SU-DHL-6 (cell line): Measurements from ENCODE around the gene SDC3.

Experiments
- CTCF ChIP-seq: fragments of 200-600 bp; sonication (generic); IDR thresholded peaks from one replicate; pipeline ENCODE4 v1.5.1; 2017; ENCODE audit warnings: antibody characterized with exemption, mild to moderate bottlenecking, low read length, moderate library complexity; ENCODE audit not compliant: insufficient read depth, poor library complexity, severe bottlenecking
- EZH2phosphoT487 ChIP-seq: fragments of 200-600 bp; sonication (generic), shearing (Covaris generic); conservative IDR thresholded peaks from 2 replicates; pipeline ENCODE4 v1.6.1; 2018; ENCODE audit warnings: mild to moderate bottlenecking, antibody characterized with exemption, low read length, moderate library complexity, mixed read lengths

GRCh38 chr1:30881319-30882181 is 27.0 kb downstream of the SDC3 start:
- TF ChIP-seq CTCF (no peak), EZH2phosphoT487 (no peak)
